B cell (primary cell): Measurements from ENCODE around the gene SLC25A26. TPM values are rescaled to one million over a fixed set of nuclear protein-coding genes. Genes with fewer than 3 reads are reported as not detected.

ENCODE experiments used
- ATAC-seq: fragments of 200-7000 bp; cut with Tn5 transposase; one replicate; pipeline ENCODE4 v1.10.0; 2021; ENCODE audit warnings: low read depth, mild to moderate bottlenecking, moderate number of reproducible peaks, moderate library complexity
- CTCF ChIA-PET: fragments of 350-600 bp; sonication (Branson Sonifier 250); formaldehyde crosslinking; loops from one replicate; lab custom pipeline; 2021; ENCODE audit warnings: antibody characterized with exemption, inconsistent platforms; lab: Charles Lee
- POLR2A ChIA-PET: fragments of 350-600 bp; sonication (Branson Sonifier 250); formaldehyde crosslinking; loops from one replicate; lab custom pipeline; 2021; ENCODE audit warnings: antibody characterized with exemption; lab: Charles Lee
- DNase-seq: peaks from one replicate; pipeline ENCODE4 v3.0.0; 2013
- H2AFZ ChIP-seq: 2 replicates; pipeline ENCODE4 v1.6.1; 2012; ENCODE audit warnings: mild to moderate bottlenecking, low read depth, low read length; ENCODE audit not compliant: insufficient read depth, poor library complexity, severe bottlenecking
- H3K27ac ChIP-seq, 2 donors: 1 replicate in 1 of 2; 2 replicates in 1 of 2; pipeline ENCODE4 v1.5.1; 2012 to 2013; ENCODE audit warnings: low read length in 2 of 2, mild to moderate bottlenecking in 2 of 2, moderate library complexity in 1 of 2
- H3K27me3 ChIP-seq, 4 experiments: fragments of 200-600 bp in 1 of 4; sonication (generic) in 1 of 4; replicated peaks in 1 of 4; 1 replicate in 2 of 4; 2 replicates in 2 of 4; pipeline versions ENCODE4 v1.6.1 to v1.7.0; 2013 to 2016; ENCODE audit warnings: low read length in 3 of 4, mild to moderate bottlenecking in 2 of 4, mixed read lengths in 1 of 4, moderate library complexity in 1 of 4; ENCODE audit not compliant: insufficient read depth in 4 of 4, control insufficient read depth in 3 of 4; ENCODE audit errors: control extremely low read depth in 1 of 4
- H3K36me3 ChIP-seq, 2 experiments: replicated peaks in 1 of 2; 1 replicate in 1 of 2; 2 replicates in 1 of 2; pipeline versions ENCODE4 v1.6.1 to v1.7.1; 2013; ENCODE audit warnings: low read length in 1 of 2; ENCODE audit not compliant: insufficient read depth in 2 of 2, control insufficient read depth in 1 of 2; ENCODE audit errors: control extremely low read depth in 1 of 2, extremely low read depth in 1 of 2
- H3K4me1 ChIP-seq, 2 donors: fragments of 200-600 bp in 1 of 2; sonication (generic) in 1 of 2; 1 replicate in 1 of 2; 2 replicates in 1 of 2; pipeline versions ENCODE4 v1.5.1 to v1.6.1; 2013 to 2017; ENCODE audit warnings: low read length in 2 of 2; ENCODE audit not compliant: control insufficient read depth in 2 of 2, insufficient read depth in 2 of 2
- H3K4me2 ChIP-seq: replicated peaks from 2 replicates; pipeline ENCODE3; 2012; ENCODE audit warnings: mild to moderate bottlenecking, low read depth, low read length; ENCODE audit not compliant: poor library complexity, severe bottlenecking
- H3K4me3 ChIP-seq, 5 experiments: fragments of 200-600 bp in 1 of 5; sonication (generic) in 1 of 5; 1 replicate in 3 of 5; 2 replicates in 2 of 5; pipeline versions ENCODE4 v1.5.1 to v1.7.0; 2011 to 2016; ENCODE audit warnings: low read length in 4 of 5, mild to moderate bottlenecking in 4 of 5, low read depth in 2 of 5, control low read depth in 1 of 5, moderate library complexity in 1 of 5; ENCODE audit not compliant: insufficient read depth in 1 of 5; ENCODE audit errors: control extremely low read depth in 1 of 5, extremely low read depth in 1 of 5
- H3K79me2 ChIP-seq: fragments of 200-600 bp; sonication (generic); one replicate; pipeline ENCODE4 v1.6.0; 2016; ENCODE audit warnings: low read length; ENCODE audit not compliant: control insufficient read depth, insufficient read depth
- H3K9ac ChIP-seq: fragments of 200-600 bp; sonication (generic); 2 replicates; pipeline ENCODE4 v1.6.1; 2017; ENCODE audit warnings: mild to moderate bottlenecking, low read length, moderate library complexity
- H3K9me3 ChIP-seq, 3 donors: one replicate each; pipeline versions ENCODE4 v1.6.1 to v1.7.1; 2013; ENCODE audit warnings: low read length in 2 of 3; ENCODE audit not compliant: control insufficient read depth in 2 of 3, insufficient read depth in 1 of 3; ENCODE audit errors: control extremely low read depth in 1 of 3
- H4K20me1 ChIP-seq: 2 replicates; pipeline ENCODE4 v1.6.0; 2012; ENCODE audit warnings: mild to moderate bottlenecking, low read length; ENCODE audit not compliant: insufficient read depth, control insufficient read depth, poor library complexity, severe bottlenecking
- H3K27ac Mint-ChIP-seq: one replicate; pipeline ENCODE4 v1.8.0; 2021; ENCODE audit warnings: mixed read lengths
- H3K27me3 Mint-ChIP-seq: one replicate; pipeline ENCODE4 v1.8.0; 2021; ENCODE audit warnings: mixed read lengths
- H3K4me1 Mint-ChIP-seq: one replicate; pipeline ENCODE4 v1.8.0; 2021; ENCODE audit warnings: mixed read lengths
- H3K4me3 Mint-ChIP-seq: one replicate; pipeline ENCODE4 v1.8.0; 2021; ENCODE audit warnings: mixed read lengths
- H3K9me3 Mint-ChIP-seq: one replicate; pipeline ENCODE4 v1.8.0; 2022; ENCODE audit warnings: mixed read lengths; ENCODE audit not compliant: insufficient read depth
- CTCF ChIP-seq: fragments of 200-600 bp; IDR thresholded peaks from one replicate; pipeline ENCODE4 v1.8.0; 2022; ENCODE audit warnings: antibody characterized with exemption, mild to moderate bottlenecking
- EZH2 ChIP-seq: IDR thresholded peaks from 2 replicates; pipeline ENCODE4 v1.6.1; 2012; ENCODE audit warnings: borderline replicate concordance, low read depth, mild to moderate bottlenecking, moderate library complexity, low read length; ENCODE audit not compliant: insufficient read depth, poor library complexity, severe bottlenecking
- whole genome bisulfite sequencing: methylation state at CpG from one replicate; pipeline ENCODE4 v1.1.5; 2013; ENCODE audit warnings: missing lambda C conversion rate; ENCODE audit not compliant: insufficient coverage; 5-methylcytosine and 5-hydroxymethylcytosine counted together
- intact Hi-C: fragments of 100-400 bp; cut with micrococcal nuclease; formaldehyde crosslinking; loops from one replicate; pipeline ENCODE4 v1.10.0; 2022
- polyA plus RNA-seq: library from polyadenylated mRNA; depleted of rRNA; stranded (reverse); fragments of >200 nt; gene quantifications from 2 replicates; pipeline ENCODE4 v1.2.3, GENCODE V29; 2012
- total RNA-seq, 2 donors: library from RNA; stranded (reverse); fragments of 120-200 nt in 1 of 2; gene quantifications; 1 replicate in 1 of 2; 2 replicates in 1 of 2; pipeline versions ENCODE4 v1.2.3 to v1.2.4, GENCODE V29; 2013 to 2022

Gene SLC25A26
- total and polyA plus RNA-seq, 2 donors (not counting 1 experiment from before 2014, with no cell fraction given), result 22.3 to 23.8 TPM

GRCh38 chr3:66348704-66349103 is 127.9 kb downstream of the SLC25A26 start:
- DNase-seq (no peak), ATAC-seq (no peak)
- peaks cover 3% of the 10 kb centered on the region for H3K4me1 Mint-ChIP-seq
- no CpG with 5 or more reads among the region's 3 CpGs for WGBS
- no peaks in the 10 kb centered on the region for H3K27me3 Mint-ChIP-seq
- Histone ChIP-seq H2AFZ (no peak overlapping the region), H3K27me3 (no peaks in the 10 kb centered on the region), H3K9me3 (peaks cover 0 to 3% (median 0%) of the 10 kb centered on the region in 3 donors), H3K27ac (no peak overlapping the region), H3K36me3 (peaks cover 2 to 15% of the 10 kb centered on the region in 2 experiments), H3K4me1 (no peaks in the 10 kb centered on the region), H3K4me3 (no peak overlapping the region), H3K9ac (no peak overlapping the region), H3K79me2 (no peaks in the 10 kb centered on the region), H4K20me1 (no peaks in the 10 kb centered on the region), H3K4me2 (no peak overlapping the region)
- H3K4me3 Mint-ChIP-seq, result no peak overlapping the region
- H3K9me3 Mint-ChIP-seq, result no peaks in the 10 kb centered on the region
- no peak overlapping the region for H3K27ac Mint-ChIP-seq
- ChIA-PET POLR2A (no interaction called here), CTCF (no interaction called here)
- intact Hi-C loops, result no loop called here
- no peak for TF ChIP-seq EZH2
- TF ChIP-seq CTCF, result no peak

DNA sequence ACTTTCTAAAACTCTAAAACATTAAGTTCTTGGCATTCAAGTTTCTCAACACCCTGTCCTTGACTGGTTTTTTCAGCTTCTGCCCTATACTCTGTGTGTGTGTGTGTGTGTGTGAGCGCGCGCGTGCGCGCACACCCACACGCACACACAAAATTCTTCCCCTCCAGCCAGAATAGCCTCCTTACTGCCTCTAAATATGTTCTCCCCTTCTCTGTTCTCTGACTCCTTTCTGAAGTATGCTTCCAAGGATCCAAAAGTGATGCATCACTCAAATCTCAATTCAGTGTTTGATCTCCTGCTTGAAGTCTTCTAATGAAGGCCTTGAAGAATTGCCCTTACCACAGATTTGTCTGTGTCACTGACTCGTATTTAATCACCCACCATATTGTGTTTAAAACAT is 129.8 kb downstream of the SLC25A26 start:
- no peaks in the 10 kb centered on the region for H3K9me3 Mint-ChIP-seq
- Histone ChIP-seq H2AFZ (no peak overlapping the region), H3K27me3 (no peaks in the 10 kb centered on the region), H3K4me3 (no peak overlapping the region), H3K9me3 (peaks cover 0 to 3% (median 0%) of the 10 kb centered on the region in 3 donors), H3K9ac (no peak overlapping the region), H3K79me2 (no peaks in the 10 kb centered on the region), H4K20me1 (no peaks in the 10 kb centered on the region), H3K27ac (no peak overlapping the region), H3K36me3 (peaks cover 0 to 15% of the 10 kb centered on the region in 2 experiments), H3K4me1 (no peaks in the 10 kb centered on the region), H3K4me2 (no peak overlapping the region)
- H3K27me3 Mint-ChIP-seq, result no peaks in the 10 kb centered on the region
- TF ChIP-seq CTCF (no peak), EZH2 (no peak)
- no peak overlapping the region for H3K4me3 Mint-ChIP-seq
- intact Hi-C loops, result no loop called here
- WGBS, result no CpG with 5 or more reads among the region's 8 CpGs
- no peak for ATAC-seq
- no peak for DNase-seq
- no peak overlapping the region for H3K27ac Mint-ChIP-seq
- CTCF ChIA-PET, result no interaction called here
- H3K4me1 Mint-ChIP-seq, result no peaks in the 10 kb centered on the region
- POLR2A ChIA-PET, result no interaction called here
